ENCODE measurements around the gene ETFDH.

ETFDH gene

DNA sequence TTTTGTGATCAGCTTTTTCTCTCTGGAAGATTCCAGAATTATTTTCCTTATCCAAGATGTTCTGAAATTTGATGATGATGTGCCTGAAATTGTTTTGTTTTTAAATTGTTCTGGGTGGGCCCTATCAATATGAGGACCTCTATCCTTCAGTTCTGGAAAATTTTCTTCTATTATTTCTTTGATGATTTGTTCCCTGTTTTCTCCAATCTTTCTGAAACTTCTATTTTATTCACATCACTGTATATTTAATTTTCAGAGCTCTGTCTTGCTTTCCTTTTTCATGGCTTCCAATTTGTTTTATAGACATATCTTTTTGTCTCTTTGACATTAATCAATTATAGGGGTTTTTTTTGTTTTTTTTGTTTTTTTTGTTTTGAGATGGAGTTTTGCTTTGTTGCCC, 84.5 kb downstream of the ETFDH start:
- no peak for DNase-seq

DNA sequence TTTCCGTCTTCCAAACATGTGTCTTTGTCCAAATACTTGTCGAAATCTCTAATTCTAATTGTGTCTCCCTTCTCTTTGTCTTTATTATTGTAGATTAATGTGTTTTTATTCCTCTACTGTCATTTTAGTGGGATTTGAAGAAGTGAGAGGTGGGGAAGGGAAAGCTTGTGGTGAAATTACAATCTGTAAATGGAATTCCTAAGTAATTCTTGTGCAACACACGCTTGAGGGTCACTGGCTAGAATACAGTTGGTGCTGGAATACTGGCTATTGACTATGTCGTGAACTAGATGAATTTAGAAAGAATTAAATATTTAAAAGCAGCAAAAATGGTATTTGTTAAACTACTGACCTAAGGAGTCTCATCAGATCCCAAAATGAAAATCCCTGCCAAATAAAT, 86.0 kb downstream of the ETFDH start:
- DNase-seq: no peak

DNA sequence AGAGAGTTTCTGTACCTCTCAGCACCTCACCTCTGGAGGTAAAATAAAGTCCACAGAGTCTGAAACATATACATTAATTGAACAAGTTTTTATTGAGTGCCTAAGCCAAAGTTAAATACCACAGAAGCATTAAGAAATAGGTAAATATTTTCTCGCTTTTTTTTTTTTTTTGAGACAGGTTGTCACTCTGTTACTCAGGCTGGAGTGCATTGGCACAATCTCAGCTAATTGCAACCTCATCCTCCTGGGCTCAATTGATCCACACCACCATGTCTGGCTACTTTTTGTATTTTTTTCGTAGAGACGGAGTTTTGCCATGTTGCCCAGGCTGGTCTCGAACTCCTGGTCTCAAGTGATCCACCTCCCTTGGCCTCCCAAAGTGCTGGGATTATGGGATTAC, 86.6 kb downstream of the ETFDH start:
- no peak for DNase-seq
